Measurements from ENCODE around the gene MED23. TPM values are rescaled to one million over a fixed set of nuclear protein-coding genes. Genes with fewer than 3 reads are reported as not detected.

Gene MED23
- total and polyA plus RNA-seq, 10 of the 15 experiments (the other 5 are each of a cell fraction or from before 2014, with no cell fraction given): 7.1 to 42.9 (median 19.6) TPM

DNA sequence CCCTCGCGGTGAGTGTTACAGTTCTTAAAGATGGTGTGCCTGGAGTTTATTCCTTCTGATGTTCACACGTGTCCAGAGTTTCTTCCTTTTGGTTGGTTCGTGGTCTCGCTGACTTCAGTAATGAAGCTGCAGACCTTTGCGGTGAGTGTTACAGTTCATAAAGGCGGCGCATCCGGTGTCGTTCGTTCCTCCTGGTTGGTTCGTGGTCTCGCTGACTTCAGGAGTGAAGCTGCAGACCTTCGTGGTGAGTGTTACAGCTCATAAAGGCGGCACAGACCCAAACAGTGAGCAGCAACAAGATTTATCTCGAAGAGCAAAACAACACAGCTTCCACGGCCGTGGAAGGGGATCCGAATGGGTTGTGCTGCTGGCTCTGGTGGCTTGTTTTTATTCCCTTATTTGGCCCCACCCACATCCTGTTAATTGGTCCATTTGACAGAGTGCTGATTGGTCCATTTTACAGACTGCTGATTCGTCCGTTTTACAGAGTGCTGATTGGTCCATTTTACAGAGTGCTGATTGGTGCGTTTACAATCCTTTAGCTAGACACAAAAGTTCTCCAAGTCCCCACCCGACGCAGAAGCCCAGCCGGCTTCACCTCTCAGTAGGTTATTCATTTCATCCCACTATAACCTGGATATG lies 103.2 kb downstream of the MED23 start:
- TF ChIP-seq, protein P1, sequence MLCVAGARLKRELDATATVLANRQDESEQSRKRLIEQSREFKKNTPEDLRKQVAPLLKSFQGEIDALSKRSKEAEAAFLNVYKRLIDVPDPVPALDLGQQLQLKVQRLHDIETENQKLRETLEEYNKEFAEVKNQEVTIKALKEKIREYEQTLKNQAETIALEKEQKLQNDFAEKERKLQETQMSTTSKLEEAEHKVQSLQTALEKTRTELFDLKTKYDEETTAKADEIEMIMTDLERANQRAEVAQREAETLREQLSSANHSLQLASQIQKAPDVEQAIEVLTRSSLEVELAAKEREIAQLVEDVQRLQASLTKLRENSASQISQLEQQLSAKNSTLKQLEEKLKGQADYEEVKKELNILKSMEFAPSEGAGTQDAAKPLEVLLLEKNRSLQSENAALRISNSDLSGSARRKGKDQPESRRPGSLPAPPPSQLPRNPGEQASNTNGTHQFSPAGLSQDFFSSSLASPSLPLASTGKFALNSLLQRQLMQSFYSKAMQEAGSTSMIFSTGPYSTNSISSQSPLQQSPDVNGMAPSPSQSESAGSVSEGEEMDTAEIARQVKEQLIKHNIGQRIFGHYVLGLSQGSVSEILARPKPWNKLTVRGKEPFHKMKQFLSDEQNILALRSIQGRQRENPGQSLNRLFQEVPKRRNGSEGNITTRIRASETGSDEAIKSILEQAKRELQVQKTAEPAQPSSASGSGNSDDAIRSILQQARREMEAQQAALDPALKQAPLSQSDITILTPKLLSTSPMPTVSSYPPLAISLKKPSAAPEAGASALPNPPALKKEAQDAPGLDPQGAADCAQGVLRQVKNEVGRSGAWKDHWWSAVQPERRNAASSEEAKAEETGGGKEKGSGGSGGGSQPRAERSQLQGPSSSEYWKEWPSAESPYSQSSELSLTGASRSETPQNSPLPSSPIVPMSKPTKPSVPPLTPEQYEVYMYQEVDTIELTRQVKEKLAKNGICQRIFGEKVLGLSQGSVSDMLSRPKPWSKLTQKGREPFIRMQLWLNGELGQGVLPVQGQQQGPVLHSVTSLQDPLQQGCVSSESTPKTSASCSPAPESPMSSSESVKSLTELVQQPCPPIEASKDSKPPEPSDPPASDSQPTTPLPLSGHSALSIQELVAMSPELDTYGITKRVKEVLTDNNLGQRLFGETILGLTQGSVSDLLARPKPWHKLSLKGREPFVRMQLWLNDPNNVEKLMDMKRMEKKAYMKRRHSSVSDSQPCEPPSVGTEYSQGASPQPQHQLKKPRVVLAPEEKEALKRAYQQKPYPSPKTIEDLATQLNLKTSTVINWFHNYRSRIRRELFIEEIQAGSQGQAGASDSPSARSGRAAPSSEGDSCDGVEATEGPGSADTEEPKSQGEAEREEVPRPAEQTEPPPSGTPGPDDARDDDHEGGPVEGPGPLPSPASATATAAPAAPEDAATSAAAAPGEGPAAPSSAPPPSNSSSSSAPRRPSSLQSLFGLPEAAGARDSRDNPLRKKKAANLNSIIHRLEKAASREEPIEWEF (IDR thresholded peaks at IDR 0.05; ENCODE audit: insufficient replicate concordance, low read depth, low read length): no peak
- peak; percentile 34; the same call in 1 of the 2 replicates for TF ChIP-seq NFYB (IDR thresholded peaks at IDR 0.05; ENCODE audit: insufficient read depth, low read depth, low read length)
- no peak for TF ChIP-seq POU2F2 (IDR thresholded peaks at IDR 0.05; ENCODE audit: borderline replicate concordance, low read depth, low read length)
- TF ChIP-seq NFYA (IDR thresholded peaks at IDR 0.05; ENCODE audit: borderline replicate concordance, low read depth, low read length): no peak
- no peak for TF ChIP-seq STAT1 (conservative IDR thresholded peaks at IDR 0.05)
- no peaks in the 10 kb centered on the region; a peak in 1 of 4 replicates for H3K36me3 ChIP-seq (ENCODE audit: control insufficient read depth in 2 of 2, insufficient read depth in 2 of 2, low read length in 1 of 2)
- CTCF ChIA-PET: interaction anchor here (0.6 to 3.5 kb wide), 5 partner anchors 9 to 408 kb away, joined by 3 to 13 read pairs (median 4); partner anchors contain the start of gene MED23
- no peaks in the 10 kb centered on the region for H4K20me1 ChIP-seq (ENCODE audit: control insufficient read depth, insufficient read depth)
- H3K9me3 ChIP-seq (replicated peaks; ENCODE audit: control insufficient read depth, insufficient read depth, low read length): no peaks in the 10 kb centered on the region
- ATAC-seq: no peak
- H3K27ac ChIP-seq (ENCODE audit: control insufficient read depth, insufficient read depth): no peak overlapping the region
- RAD21 ChIA-PET (ENCODE audit: unreplicated experiment): interaction anchor here (1.3 kb wide), 1 partner anchor 9 kb away, joined by 4 read pairs; no protein-coding TSS in a partner anchor
- H3K4me2 ChIP-seq (ENCODE audit: control insufficient read depth, insufficient read depth): no peak overlapping the region
- intact Hi-C loops (cut with micrococcal nuclease; ENCODE audit: unreplicated experiment): no loop called here
- SMC1A ChIA-PET (ENCODE audit: uncharacterized antibody, unreplicated experiment): interaction anchor here (1.1 kb wide), 1 partner anchor 9 kb away, joined by 3 read pairs; no protein-coding TSS in a partner anchor
- WGBS (ENCODE audit: insufficient coverage, insufficient replicate concordance, low lambda C conversion rate, missing lambda C conversion rate): 64% methylated on average over 25 of the region's 25 CpGs
- no peaks in the 10 kb centered on the region for H3K27me3 ChIP-seq (replicated peaks in 1 of 2; ENCODE audit: control insufficient read depth in 2 of 2, insufficient read depth in 2 of 2, low read length in 1 of 2)
- in situ Hi-C loops (cut with MboI): no loop called here
- no peak for FAIRE-seq
- no peak overlapping the region for H3K4me3 ChIP-seq
- POLR2A ChIA-PET: no interaction called here
- DNase-seq (ENCODE audit: low read depth, low spot score): no peak
- no TSS peak for BruUV-seq (replicated peaks)
- H3K79me2 ChIP-seq (ENCODE audit: control insufficient read depth, insufficient read depth, low read length): no peaks in the 10 kb centered on the region
- no peak overlapping the region for H2AFZ ChIP-seq (ENCODE audit: control insufficient read depth, low read depth, low read length)
- no peak overlapping the region for H3K9ac ChIP-seq (ENCODE audit: control insufficient read depth, insufficient read depth, low read length)
- no peaks in the 10 kb centered on the region for H3K4me1 ChIP-seq (ENCODE audit: control insufficient read depth, insufficient read depth, low read length)

Data from GM12878 (cell line).